T-cell (primary cell): ENCODE results near the gene KAT2A. TPM values are rescaled to one million over a fixed set of nuclear protein-coding genes. Genes with fewer than 3 reads are reported as not detected.
A peak's percentile ranks its signal among the peaks of the same experiment; 100 is the strongest.

ENCODE experiments used
- ATAC-seq, 4 experiments: fragments of 200-7000 bp in 3 of 4; fragments of 150-1000 bp in 1 of 4; cut with Tn5 transposase; replicated peaks in 1 of 4; 1 replicate in 3 of 4; 2 replicates in 1 of 4; pipeline ENCODE4 v1.10.0; 2021; ENCODE audit warnings: moderate library complexity in 3 of 4, mild to moderate bottlenecking in 2 of 4, moderate number of reproducible peaks in 1 of 4
- CTCF ChIA-PET, 2 donors: fragments of 300-600 bp; sonication (Branson Sonifier 250); formaldehyde crosslinking; loops; one replicate each; lab custom pipeline; 2022; ENCODE audit warnings: antibody characterized with exemption in 2 of 2; lab: Charles Lee
- POLR2A ChIA-PET, 2 donors: fragments of 300-600 bp; sonication (Branson Sonifier 250); formaldehyde crosslinking; loops; one replicate each; lab custom pipeline; 2022; ENCODE audit warnings: antibody characterized with exemption in 2 of 2; lab: Charles Lee
- DNase-seq, 35 experiments: peaks; one replicate each; pipeline versions ENCODE4 v3.0.0 to v3.0.0-alpha.2; 2013 to 2023
- H3K27ac ChIP-seq: one replicate; pipeline ENCODE4 v1.5.1; 2013; ENCODE audit warnings: low read length
- H3K27me3 ChIP-seq, 2 experiments: replicated peaks in 1 of 2; 1 replicate in 1 of 2; 2 replicates in 1 of 2; pipeline versions ENCODE4 v1.6.1 to v1.7.0; 2013; ENCODE audit warnings: low read length in 1 of 2, mixed read lengths in 1 of 2; ENCODE audit not compliant: control insufficient read depth in 2 of 2, insufficient read depth in 2 of 2; ENCODE audit errors: extremely low read depth in 1 of 2
- H3K36me3 ChIP-seq, 2 donors: 1 replicate in 1 of 2; 2 replicates in 1 of 2; pipeline versions ENCODE4 v1.6.1 to v1.7.0; 2013; ENCODE audit warnings: low read length in 1 of 2; ENCODE audit not compliant: control insufficient read depth in 2 of 2, insufficient read depth in 1 of 2; ENCODE audit errors: extremely low read depth in 1 of 2
- H3K4me1 ChIP-seq, 2 experiments: 1 replicate in 1 of 2; 2 replicates in 1 of 2; pipeline versions ENCODE4 v1.6.1 to v1.7.0; 2013; ENCODE audit warnings: low read length in 2 of 2, mixed read lengths in 1 of 2; ENCODE audit not compliant: insufficient read depth in 2 of 2, control insufficient read depth in 1 of 2; ENCODE audit errors: extremely low read depth in 1 of 2
- H3K4me3 ChIP-seq, 2 donors: 1 replicate in 1 of 2; 2 replicates in 1 of 2; pipeline versions ENCODE4 v1.5.1 to v1.7.0; 2013; ENCODE audit warnings: mild to moderate bottlenecking in 2 of 2, low read length in 1 of 2, moderate library complexity in 1 of 2; ENCODE audit not compliant: control insufficient read depth in 1 of 2; ENCODE audit errors: extremely low read depth in 1 of 2
- H3K9me3 ChIP-seq: 2 replicates; pipeline ENCODE4 v1.7.0; 2013
- H3K27ac Mint-ChIP-seq, 2 donors: one replicate each; pipeline ENCODE4 v1.8.0; 2020 to 2021; ENCODE audit warnings: mild to moderate bottlenecking in 2 of 2, mixed read lengths in 2 of 2
- H3K27me3 Mint-ChIP-seq, 2 donors: one replicate each; pipeline ENCODE4 v1.8.0; 2021 to 2022; ENCODE audit warnings: mixed read lengths in 2 of 2
- H3K36me3 Mint-ChIP-seq: one replicate; pipeline ENCODE4 v1.8.0; 2021; ENCODE audit warnings: mixed read lengths
- H3K4me1 Mint-ChIP-seq, 3 donors: one replicate each; pipeline ENCODE4 v1.8.0; 2020 to 2022; ENCODE audit warnings: mixed read lengths in 3 of 3, mild to moderate bottlenecking in 1 of 3
- H3K4me3 Mint-ChIP-seq, 3 donors: one replicate each; pipeline ENCODE4 v1.8.0; 2020 to 2022; ENCODE audit warnings: mild to moderate bottlenecking in 3 of 3, mixed read lengths in 3 of 3, moderate library complexity in 3 of 3
- H3K9me3 Mint-ChIP-seq, 3 donors: one replicate each; pipeline ENCODE4 v1.8.0; 2020 to 2022; ENCODE audit warnings: mixed read lengths in 3 of 3
- WGBS: methylation state at CpG from one replicate; pipeline ENCODE4 v1.1.5; 2013; ENCODE audit warnings: missing lambda C conversion rate; ENCODE audit not compliant: insufficient coverage; 5-methylcytosine and 5-hydroxymethylcytosine counted together
- total RNA-seq, 35 experiments: library from RNA in 6 of 35; stranded (reverse) in 6 of 35; fragments of 120-200 nt in 1 of 35; gene quantifications; one replicate each; pipeline versions ENCODE4 v1.2.1 to v1.2.4 and lab custom pipeline; 2013 to 2026

Gene KAT2A
- total RNA-seq, 5 donors from 2014 or later (not counting 1 experiment from before 2014, with no cell fraction given) = 41.1 to 75.5 (median 61.1) TPM

DNA sequence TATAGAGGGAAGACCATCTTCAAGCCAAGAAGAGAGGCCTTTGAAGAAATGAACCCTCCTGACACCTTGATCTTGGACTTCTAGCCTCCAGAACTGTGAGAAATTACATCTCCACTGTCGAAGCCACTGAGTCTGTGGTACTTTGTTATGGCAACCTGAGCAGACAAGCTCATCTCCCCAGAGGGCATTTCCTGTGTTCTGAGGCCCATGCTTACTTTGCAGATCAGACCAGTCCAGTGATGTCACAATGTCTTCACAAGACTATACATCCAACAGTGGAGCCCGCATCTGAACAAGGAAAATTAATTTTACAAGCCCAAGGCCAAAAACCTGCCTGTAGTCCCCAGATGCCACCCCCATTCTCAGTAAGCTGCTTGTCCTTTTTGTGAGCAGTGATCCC, 56.0 kb downstream of the KAT2A start:
- no peak overlapping the region for H3K4me3 ChIP-seq
- ATAC-seq (peak in 2 of 4 experiments; percentile 32 to 73), DNase-seq (peak in 6 of 35 experiments; percentile 4 to 54 (median 20))
- H3K4me1 Mint-ChIP-seq = peaks cover 19 to 31% (median 24%) of the 10 kb centered on the region in 3 donors
- peak overlapping the region in 1 of 3 donors; percentile 55 for H3K4me3 Mint-ChIP-seq
- peaks cover 0 to 9% of the 10 kb centered on the region in 2 donors for H3K27me3 Mint-ChIP-seq
- H3K4me1 ChIP-seq = peaks cover 13 to 35% of the 10 kb centered on the region in 2 experiments
- peak overlapping the region in 1 of 2 donors; percentile 73 for H3K27ac Mint-ChIP-seq
- WGBS = 0% methylated on average over 1 of the region's 2 CpGs
- H3K27ac ChIP-seq = no peak overlapping the region
- ChIA-PET CTCF (interaction anchor here (0.6 to 1.5 kb wide), 9 partner anchors 9 to 125 kb away, joined by 3 to 5 read pairs (median 3); no protein-coding TSS in a partner anchor), POLR2A (interaction anchor here in 1 of 2 donors (1.1 kb wide), 1 partner anchor 23 kb away, joined by 5 read pairs; no protein-coding TSS in a partner anchor)
- no peaks in the 10 kb centered on the region for H3K9me3 ChIP-seq
- H3K9me3 Mint-ChIP-seq = no peaks in the 10 kb centered on the region
- no peaks in the 10 kb centered on the region for H3K36me3 ChIP-seq
- H3K27me3 ChIP-seq = peaks cover 0 to 31% of the 10 kb centered on the region in 2 experiments
- H3K36me3 Mint-ChIP-seq = no peaks in the 10 kb centered on the region

Other genes starting within 250 kb of the KAT2A start
- gene ACLY, start 202.4 kb downstream of the KAT2A start, total RNA-seq = 100 to 1,000 TPM in 1 of 5 donors, 10 to 100 TPM in 4; 69.1 to 101 (median 96.3) TPM
- 1 to 10 TPM in 1 of 5 donors, under 1 TPM in 3, not detected in 1; 0.22 to 2.0 (median 0.39) TPM for gene ODAD4, start 190.8 kb downstream of the KAT2A start, total RNA-seq
- 10 to 100 TPM; 24.4 to 36.2 (median 34.3) TPM for gene CNP, start 154.6 kb downstream of the KAT2A start, total RNA-seq
- gene DNAJC7, start 103.9 kb downstream of the KAT2A start, total RNA-seq = 100 to 1,000 TPM; 107 to 129 (median 112) TPM
- 10 to 100 TPM; 11.0 to 19.6 (median 18.4) TPM for gene NKIRAS2, start 101.3 kb downstream of the KAT2A start, total RNA-seq
- gene C17orf113, start 70.8 kb downstream of the KAT2A start, total RNA-seq = 1 to 10 TPM in 1 of 5 donors, under 1 TPM in 4; 0.35 to 1.1 (median 0.89) TPM
- gene ZNF385C, start 22.9 kb downstream of the KAT2A start, total RNA-seq = 1 to 10 TPM in 1 of 5 donors, under 1 TPM in 4; 0.16 to 1.0 (median 0.46) TPM
- 10 to 100 TPM; 38.2 to 63.0 (median 41.7) TPM for gene DHX58, start 8.7 kb downstream of the KAT2A start, total RNA-seq
- under 1 TPM in 2 of 5 donors, not detected in 3; 0.13 to 0.18 TPM for gene HSPB9, start 1.4 kb upstream of the KAT2A start, total RNA-seq
- gene RAB5C, start 33.6 kb upstream of the KAT2A start, total RNA-seq = 10 to 100 TPM; 72.3 to 85.9 (median 79.3) TPM
- gene KCNH4, start 59.8 kb upstream of the KAT2A start, total RNA-seq = under 1 TPM in 4 of 5 donors, not detected in 1; 0.06 to 0.35 (median 0.20) TPM
- not detected for gene HCRT, start 64.1 kb upstream of the KAT2A start, total RNA-seq
- 10 to 100 TPM; 15.8 to 26.2 (median 22.5) TPM for gene GHDC, start 73.1 kb upstream of the KAT2A start, total RNA-seq
- 100 to 1,000 TPM; 178 to 205 (median 186) TPM for gene STAT5B, start 155.0 kb upstream of the KAT2A start, total RNA-seq
- 100 to 1,000 TPM; 141 to 160 (median 147) TPM for gene STAT5A, start 167.1 kb upstream of the KAT2A start, total RNA-seq